ENCODE results near the gene OCEL1.

Gene OCEL1

DNA sequence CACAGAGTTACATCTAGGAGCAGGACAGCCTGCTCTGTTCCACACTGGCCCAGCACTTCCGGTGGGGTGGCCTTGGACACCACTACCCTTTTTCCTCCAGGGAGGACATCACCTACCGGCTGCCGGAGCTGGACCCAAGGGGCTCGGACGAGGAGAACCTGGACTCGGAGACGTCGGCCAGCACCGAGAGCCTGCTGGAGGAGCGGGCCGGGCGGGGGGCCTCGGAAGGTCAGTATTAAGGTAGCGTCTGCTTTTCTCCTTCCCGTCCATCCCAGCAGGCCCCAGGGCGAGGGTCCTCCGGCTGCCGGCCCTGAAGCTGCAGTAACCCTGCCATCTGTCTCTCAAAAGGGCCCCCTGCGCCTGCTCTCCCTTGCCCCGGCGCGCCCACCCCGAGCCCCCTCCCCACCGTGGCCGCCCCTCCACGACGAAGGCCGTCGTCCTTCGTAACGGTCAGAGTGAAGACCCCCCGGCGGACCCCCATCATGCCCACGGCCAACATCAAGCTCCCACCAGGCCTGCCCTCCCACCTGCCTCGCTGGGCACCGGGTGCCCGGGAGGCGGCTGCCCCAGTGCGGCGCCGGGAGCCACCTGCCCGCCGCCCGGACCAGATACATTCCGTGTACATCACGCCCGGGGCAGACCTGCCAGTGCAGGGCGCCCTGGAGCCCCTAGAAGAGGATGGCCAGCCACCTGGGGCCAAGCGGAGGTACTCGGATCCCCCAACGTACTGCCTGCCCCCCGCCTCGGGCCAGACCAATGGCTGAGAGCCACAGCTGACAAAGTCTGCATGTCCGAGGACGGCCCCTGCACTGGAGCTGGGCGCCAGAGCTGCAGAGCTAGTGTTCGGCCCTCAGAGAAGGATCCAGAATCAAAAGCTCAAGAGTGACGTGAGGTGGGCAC, 14.2 kb upstream of the OCEL1 start:
- DNase-seq = no peak

DNA sequence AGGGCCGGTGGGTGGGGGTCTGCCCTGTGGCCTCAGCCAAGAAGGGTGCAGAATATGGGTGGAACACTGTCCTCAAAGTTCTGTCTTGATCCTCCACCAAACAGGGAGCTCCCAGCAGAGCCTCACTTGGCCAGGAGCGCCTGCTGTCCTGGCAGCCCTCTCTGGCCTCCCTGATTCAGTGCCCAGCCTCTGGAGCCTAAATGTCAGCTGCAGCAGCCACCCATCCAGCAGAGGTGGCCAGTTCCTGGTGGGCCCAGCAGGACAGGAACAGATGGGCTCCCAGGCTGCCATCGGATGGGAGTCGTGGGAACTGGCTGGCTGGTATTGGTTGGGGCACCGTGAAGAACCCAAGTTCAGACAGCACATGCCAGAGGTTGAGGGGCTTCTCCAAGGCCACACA, 12.7 kb upstream of the OCEL1 start:
- no peak for DNase-seq

- no peak for DNase-seq
These were observed 11.4 kb upstream of the OCEL1 start for GRCh38 chr19:17214508-17215126.

DNA sequence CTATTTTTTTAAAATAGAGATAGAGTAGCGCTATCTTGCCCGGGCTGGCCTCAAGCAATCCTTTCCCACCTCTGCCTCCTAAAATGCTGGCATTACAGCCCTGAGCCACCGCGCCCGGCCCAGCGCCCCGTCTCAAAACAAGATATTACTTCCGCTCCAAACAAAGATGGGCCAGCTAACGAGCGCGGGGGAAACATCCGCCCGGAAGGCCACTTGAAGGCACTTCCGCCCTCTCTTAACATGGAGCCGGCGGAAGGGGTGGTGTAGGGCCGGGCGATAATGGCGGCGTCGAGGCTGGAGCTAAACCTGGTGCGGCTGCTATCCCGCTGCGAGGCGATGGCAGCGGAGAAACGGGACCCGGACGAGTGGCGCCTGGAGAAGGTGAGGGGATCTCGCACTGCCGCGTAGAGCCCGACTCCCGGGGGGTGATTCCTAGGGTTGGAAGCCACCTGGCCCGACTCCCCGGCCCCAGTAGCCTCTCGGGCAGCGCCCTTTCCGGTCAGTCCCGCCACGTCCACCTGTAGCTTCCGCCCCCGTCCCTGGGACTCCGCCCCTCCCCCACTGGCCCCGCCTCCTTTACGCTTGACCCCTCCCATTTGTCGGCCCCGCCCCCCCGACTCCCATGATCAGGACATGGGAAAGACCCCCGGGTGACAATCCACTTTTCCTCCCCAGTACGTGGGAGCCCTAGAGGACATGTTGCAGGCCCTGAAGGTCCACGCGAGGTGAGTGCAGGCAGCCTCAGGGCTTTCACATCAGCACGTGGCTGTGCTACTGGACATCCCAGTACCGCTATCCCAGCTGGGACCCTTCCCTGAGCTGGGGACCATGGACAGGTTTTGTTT, 10.7 kb upstream of the OCEL1 start, which contains the start of gene USE1:
TSS of gene USE1 (plus strand) at position 231 of the 845 bp plus-strand sequence. CDS start at position 280, 49 bp downstream.
- DNase-seq = peak; percentile 89

DNA sequence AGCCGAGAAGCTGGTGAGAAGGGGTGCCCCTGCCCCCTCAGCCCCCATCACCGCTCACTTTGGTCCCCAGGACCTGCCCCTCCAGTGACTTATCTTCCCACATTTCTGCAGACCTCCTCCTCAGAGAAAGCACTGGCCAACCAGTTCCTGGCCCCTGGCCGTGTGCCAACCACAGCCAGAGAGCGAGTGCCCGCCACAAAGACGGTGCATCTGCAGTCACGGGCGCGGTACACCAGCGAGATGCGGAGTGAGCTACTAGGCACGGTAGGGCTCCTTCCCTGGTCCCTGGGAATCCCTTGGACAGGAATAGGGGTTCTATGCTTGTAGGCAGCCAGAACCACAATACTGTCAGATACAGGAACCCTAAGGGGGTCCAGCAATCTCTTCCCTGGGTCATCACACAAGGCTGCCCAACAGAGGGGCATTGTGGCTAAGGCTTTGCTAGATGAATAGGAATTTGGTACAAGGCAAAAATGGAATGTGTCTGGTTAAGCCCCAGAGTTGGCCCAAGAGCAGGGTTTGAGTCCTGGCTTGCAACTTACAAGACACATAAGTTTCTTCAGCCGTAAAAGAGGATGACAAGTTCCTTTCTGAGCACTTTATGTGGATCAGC, 9.9 kb upstream of the OCEL1 start:
- no peak for DNase-seq

- no peak for DNase-seq
These were observed 6.7 kb upstream of the OCEL1 start for GRCh38 chr19:17219286-17219685.

- DNase-seq = peak; percentile 71
These were observed 5.7 kb upstream of the OCEL1 start for GRCh38 chr19:17220207-17220758.

- no peak for DNase-seq
These were observed 973 bp upstream of the OCEL1 start for GRCh38 chr19:17225053-17225452.

GRCh38 chr19:17227798-17228367, 1.9 kb downstream of the OCEL1 start:
- DNase-seq = no peak

- no peak for DNase-seq
These were observed 3.9 kb downstream of the OCEL1 start for GRCh38 chr19:17229890-17230289.

GRCh38 chr19:17232258-17232657, 6.2 kb downstream of the OCEL1 start:
- DNase-seq = no peak

GRCh38 chr19:17234911-17235299, 8.9 kb downstream of the OCEL1 start:
- peak; percentile 36 for DNase-seq

- peak; percentile 68 for DNase-seq
These were observed 9.4 kb downstream of the OCEL1 start for GRCh38 chr19:17235300-17235970.

DNA sequence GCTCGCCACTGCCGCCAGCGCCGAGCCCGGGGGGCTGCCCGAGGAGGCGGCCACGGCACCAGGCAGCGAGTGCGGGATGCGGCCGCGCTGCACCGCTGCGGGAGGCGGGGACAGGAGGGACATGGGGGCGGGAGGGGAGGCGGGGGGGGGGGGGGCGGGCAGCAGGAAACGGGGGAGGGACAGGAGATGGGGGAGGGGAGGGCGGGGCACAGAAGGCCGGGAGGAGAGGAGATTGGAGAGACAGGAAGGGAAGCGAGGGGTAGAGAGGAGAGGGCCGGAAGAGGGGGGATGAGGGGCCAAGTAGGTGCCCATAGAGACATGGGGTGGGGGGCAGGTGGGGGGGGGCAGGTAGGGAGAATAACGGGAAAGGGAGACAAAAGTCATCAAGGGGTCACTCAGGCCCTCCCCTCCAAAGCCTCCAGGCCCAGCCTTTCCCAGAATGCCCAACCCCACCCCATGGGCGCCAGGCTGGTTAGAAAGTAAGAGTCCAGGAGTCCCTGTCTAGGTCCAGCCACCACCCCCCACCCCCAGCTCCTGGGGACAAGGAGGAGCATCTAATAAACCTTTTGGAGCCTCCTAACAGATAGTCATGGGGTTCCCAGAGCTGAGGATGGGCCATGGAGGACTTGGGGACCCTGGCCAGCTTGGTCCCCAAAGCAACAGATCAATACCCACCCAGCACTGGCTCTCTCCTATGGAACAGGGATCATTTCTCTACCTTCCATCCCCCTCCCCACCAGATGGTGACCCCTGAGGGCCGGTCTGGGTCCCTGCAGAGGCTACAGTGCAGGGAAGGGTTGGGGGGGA, 10.1 kb downstream of the OCEL1 start:
- peak; percentile 33 for DNase-seq

DNA sequence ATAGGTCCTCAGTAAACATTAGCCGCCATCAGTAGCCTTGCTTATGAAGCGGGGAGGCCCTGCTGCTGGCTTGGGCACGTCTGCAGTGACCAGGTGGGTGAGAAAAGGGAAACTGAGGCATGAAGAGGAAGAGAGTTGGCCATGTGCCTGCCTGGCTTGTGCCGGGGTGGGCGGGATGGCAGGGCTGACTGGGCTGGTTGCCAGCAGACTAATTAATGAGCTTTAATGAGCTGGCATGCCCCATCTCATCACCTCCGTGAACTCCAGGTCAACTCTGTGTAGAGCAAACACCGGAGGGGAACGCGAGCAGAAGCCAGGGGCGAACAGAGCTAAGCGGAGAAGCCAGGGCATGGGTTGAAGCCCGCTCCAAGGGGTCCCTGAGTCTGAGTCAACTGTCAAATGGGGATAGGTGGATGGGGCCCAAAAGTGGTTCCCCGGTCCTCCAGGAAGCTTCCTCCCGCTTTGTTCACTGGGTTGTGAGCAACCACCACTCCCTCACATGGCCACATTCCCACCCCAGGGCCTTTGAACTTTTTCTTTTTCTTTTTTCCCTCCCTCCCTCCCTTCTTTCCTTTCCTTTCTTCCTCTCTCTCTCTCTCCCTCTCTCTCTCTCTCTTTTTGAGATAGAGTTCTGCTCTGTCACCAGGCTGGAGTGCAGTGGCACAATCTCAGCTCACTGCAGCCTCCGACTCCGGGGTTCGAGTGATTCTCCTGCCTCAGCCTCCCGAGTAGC, 11.0 kb downstream of the OCEL1 start:
- no peak for DNase-seq

DNA sequence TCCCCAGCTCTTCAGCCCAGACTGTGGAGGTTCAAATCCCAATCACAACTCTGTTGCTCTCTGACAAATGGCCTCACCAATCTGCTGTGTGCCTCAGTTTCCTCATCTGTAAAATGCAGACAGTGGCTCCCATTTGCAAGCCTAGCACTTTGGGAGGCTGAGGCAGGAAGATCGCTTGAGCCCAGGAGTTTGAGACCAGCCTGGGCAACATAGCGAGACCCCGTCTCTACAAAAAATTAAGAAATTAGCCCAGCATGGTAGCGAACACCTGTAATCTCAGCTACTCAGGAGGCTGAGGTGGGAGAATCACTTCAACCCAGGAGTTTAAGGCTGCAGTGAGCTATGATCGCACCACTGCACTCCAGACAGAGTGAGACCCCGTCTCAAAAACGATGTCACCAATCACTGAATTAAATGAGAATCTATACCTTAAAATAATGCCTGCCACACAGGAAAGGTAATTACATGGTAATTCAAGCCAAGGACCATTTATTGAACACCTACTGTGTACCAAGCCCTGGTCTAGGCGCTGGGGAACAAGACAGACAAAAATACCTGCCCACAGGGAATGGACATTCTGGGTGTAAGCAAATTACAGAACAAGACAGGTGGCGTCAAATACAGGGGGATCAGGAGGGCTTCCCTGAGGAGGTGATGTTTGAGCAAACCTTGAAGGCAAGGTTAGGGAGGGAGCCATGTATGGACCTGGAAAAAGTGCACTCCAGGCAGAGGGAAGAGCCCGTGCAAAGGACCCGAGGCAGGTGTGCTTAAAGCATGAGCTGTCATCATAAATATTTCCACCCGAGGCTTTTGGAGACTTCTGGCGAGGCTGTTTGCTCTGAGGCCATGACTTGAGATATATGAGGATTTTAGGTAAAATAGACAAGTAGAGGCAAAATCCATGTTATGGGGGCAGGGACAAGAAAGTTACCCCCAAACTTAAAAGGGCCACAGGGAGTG, 12.0 kb downstream of the OCEL1 start:
- no peak for DNase-seq

- DNase-seq = no peak
These were observed 14.2 kb downstream of the OCEL1 start for GRCh38 chr19:17240062-17240752.

DNA sequence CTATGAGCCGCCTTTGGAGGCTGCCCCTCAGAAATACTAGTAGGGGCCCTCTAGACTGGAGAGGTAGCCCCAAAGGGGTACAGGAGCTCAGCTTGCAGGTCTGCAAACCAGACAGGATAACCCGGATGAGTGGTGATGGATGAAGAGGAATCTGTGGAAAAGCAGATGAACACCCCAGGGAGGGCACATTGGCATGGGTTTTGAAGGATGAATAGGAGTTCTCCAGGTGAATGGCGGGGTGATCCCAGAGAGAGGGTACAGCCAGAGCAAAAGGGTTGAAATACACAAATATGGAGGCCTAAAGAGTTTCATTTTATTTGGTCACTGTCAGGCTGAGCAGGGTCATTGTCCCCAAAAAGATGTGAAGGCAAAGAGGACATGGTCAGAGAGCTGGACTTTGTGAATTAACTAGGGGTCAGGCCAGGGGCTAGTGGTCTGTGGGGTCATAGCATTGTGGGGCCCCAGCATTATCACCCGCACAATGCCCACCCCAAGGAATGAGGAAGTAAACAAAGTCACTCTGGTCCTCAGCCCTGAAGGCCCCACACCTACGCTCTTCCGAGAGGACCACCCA, 14.9 kb downstream of the OCEL1 start:
- no peak for DNase-seq

Data from HCEC 1CT (cell line).